HepG2 (cell line): Measurements from ENCODE around the gene DNAJC24. TPM values are rescaled to one million over a fixed set of nuclear protein-coding genes. Genes with fewer than 3 reads are reported as not detected.

Source experiments
- CREB1 ChIP-seq, 2 experiments: fragments of 450-650 bp in 1 of 2; IDR thresholded peaks; 2 replicates each; pipeline ENCODE4 v1.6.1; 2016 to 2017; ENCODE audit warnings: control low read depth in 1 of 2, mild to moderate bottlenecking in 1 of 2, missing compliant biosample characterization in 1 of 2, missing genetic modification characterization in 1 of 2
- DPF2 ChIP-seq: sonication (generic); formaldehyde crosslinking; IDR thresholded peaks from 2 replicates; pipeline ENCODE4 v1.4.0; 2020; ENCODE audit warnings: mild to moderate bottlenecking, low read depth, missing genetic modification reagents, borderline replicate concordance
- EEA1 ChIP-seq: sonication (generic); formaldehyde crosslinking; IDR thresholded peaks from 2 replicates; pipeline ENCODE4 v1.5.1; 2020; ENCODE audit warnings: mild to moderate bottlenecking, missing genetic modification reagents, borderline replicate concordance
- ELF1 ChIP-seq: sonication (generic); formaldehyde crosslinking; IDR thresholded peaks from 2 replicates; pipeline ENCODE4 v1.4.0; 2020; ENCODE audit warnings: missing genetic modification reagents
- HNF4A ChIP-seq: sonication (generic); formaldehyde crosslinking; IDR thresholded peaks from 2 replicates; pipeline ENCODE4 v1.4.0; 2020; ENCODE audit warnings: missing genetic modification reagents
- PHB2 ChIP-seq: fragments of 450-650 bp; IDR thresholded peaks from 2 replicates; pipeline ENCODE4 v1.6.1; 2018; ENCODE audit not compliant: partially characterized antibody
- REL ChIP-seq: sonication (generic); formaldehyde crosslinking; conservative IDR thresholded peaks from 2 replicates; pipeline ENCODE4 v1.8.0; 2022; ENCODE audit warnings: mild to moderate bottlenecking, missing genetic modification reagents, moderate library complexity
- RXRB ChIP-seq: IDR thresholded peaks from 2 replicates; pipeline ENCODE4 v1.6.1; 2016; ENCODE audit warnings: borderline replicate concordance, missing genetic modification reagents, missing compliant biosample characterization
- SNAPC2 ChIP-seq: sonication (generic); formaldehyde crosslinking; IDR thresholded peaks from 2 replicates; pipeline ENCODE4 v1.8.1; 2022; ENCODE audit warnings: mild to moderate bottlenecking, missing genetic modification reagents
- THAP11 ChIP-seq: IDR thresholded peaks from 2 replicates; pipeline ENCODE4 v1.6.1; 2016; ENCODE audit warnings: missing biosample characterization, missing genetic modification reagents
- TSC22D2 ChIP-seq: sonication (generic); formaldehyde crosslinking; IDR thresholded peaks from 2 replicates; pipeline ENCODE4 v1.5.1; 2020; ENCODE audit warnings: missing genetic modification reagents, mild to moderate bottlenecking, borderline replicate concordance
- ZBTB21 ChIP-seq: sonication (generic); formaldehyde crosslinking; IDR thresholded peaks from 2 replicates; pipeline ENCODE4 v1.4.0; 2020; ENCODE audit warnings: missing genetic modification reagents
- ZFY ChIP-seq: sonication (generic); formaldehyde crosslinking; IDR thresholded peaks from 2 replicates; pipeline ENCODE4 v1.4.0; 2020; ENCODE audit warnings: missing genetic modification reagents
- ZNF253 ChIP-seq: sonication (generic); formaldehyde crosslinking; IDR thresholded peaks from 2 replicates; pipeline ENCODE4 v1.8.0; 2022; ENCODE audit warnings: mild to moderate bottlenecking, missing genetic modification reagents, borderline replicate concordance
- ZNF30 ChIP-seq: sonication (generic); formaldehyde crosslinking; IDR thresholded peaks from 2 replicates; pipeline ENCODE4 v1.5.0; 2020; ENCODE audit warnings: mild to moderate bottlenecking, missing genetic modification reagents
- ZNF362 ChIP-seq: sonication (generic); formaldehyde crosslinking; IDR thresholded peaks from 2 replicates; pipeline ENCODE4 v1.4.0; 2020; ENCODE audit warnings: missing genetic modification reagents, mild to moderate bottlenecking, borderline replicate concordance
- ZNF879 ChIP-seq: sonication (generic); formaldehyde crosslinking; IDR thresholded peaks from 2 replicates; pipeline ENCODE4 v1.8.1; 2023; ENCODE audit warnings: missing genetic modification reagents
- ZNF891 ChIP-seq: sonication (generic); formaldehyde crosslinking; IDR thresholded peaks from 2 replicates; pipeline ENCODE4 v1.5.0; 2020; ENCODE audit warnings: mild to moderate bottlenecking, missing genetic modification reagents
- polyA plus RNA-seq, 8 experiments: library from polyadenylated mRNA; depleted of rRNA in 3 of 8; stranded (reverse) in 7 of 8; unstranded in 1 of 8; fragments of >200 nt; fragmentation: Illumina TruSeq in 4 of 8; extraction: Trizol in 4 of 8; gene quantifications; 2 replicates each; pipeline versions ENCODE4 v1.2.1 to v1.2.3, GENCODE V29; 2011 to 2016; ENCODE audit warnings: low read depth in 4 of 8, missing spikeins in 1 of 8, mixed read lengths in 1 of 8; ENCODE audit not compliant: insufficient read depth in 1 of 8
- total RNA-seq, 5 experiments: library from RNA; depleted of rRNA; stranded (reverse); fragments of >200 nt; fragmentation: Illumina TruSeq; extraction: Trizol; gene quantifications; 2 replicates each; pipeline ENCODE4 v1.2.3, GENCODE V29; 2016; ENCODE audit warnings: low read depth in 1 of 5
- TF ChIP-seq, protein P1 (sequence below): sonication (generic); formaldehyde crosslinking; IDR thresholded peaks from 2 replicates; pipeline ENCODE4 v1.4.0; 2020; ENCODE audit warnings: missing genetic modification reagents
- TF ChIP-seq, protein P2 (sequence below): sonication (generic); formaldehyde crosslinking; conservative IDR thresholded peaks from 2 replicates; pipeline ENCODE4 v1.8.0; 2022; ENCODE audit warnings: mild to moderate bottlenecking, moderate library complexity, missing genetic modification reagents
- TF ChIP-seq, protein P3 (sequence below): sonication (generic); formaldehyde crosslinking; IDR thresholded peaks from 2 replicates; pipeline ENCODE4 v1.4.0; 2020; ENCODE audit warnings: missing genetic modification reagents
- TF ChIP-seq, protein P4 (sequence below): sonication (generic); formaldehyde crosslinking; IDR thresholded peaks from 2 replicates; pipeline ENCODE4 v1.4.0; 2020; ENCODE audit warnings: mild to moderate bottlenecking, missing genetic modification reagents

DNAJC24 gene
- total and polyA plus RNA-seq, 2 of the 13 experiments (the other 11 are each of a cell fraction or from before 2014, with no cell fraction given): 10.5 to 13.7 TPM

GRCh38 chr11:31369348-31370329 is at the start of gene DNAJC24, which contains the start of gene DCDC1 (continued):
- TF ChIP-seq DPF2 (no peak), ZNF30 (CRISPR knock-in tag) (no peak), ZBTB21 (CRISPR knock-in tag) (no peak), TSC22D2 (CRISPR knock-in tag) (no peak), THAP11 (CRISPR knock-in tag) (peak; percentile 95), ZNF891 (peak; percentile 83), REL (CRISPR knock-in tag) (no peak), PHB2 (no peak), EEA1 (no peak), ZNF253 (CRISPR knock-in tag) (no peak; the same call in 1 of the 2 replicates), ELF1 (CRISPR knock-in tag) (peak; percentile 63), SNAPC2 (CRISPR knock-in tag) (no peak), HNF4A (CRISPR knock-in tag) (peak; percentile 27; the same call in 1 of the 2 replicates), ZNF879 (CRISPR knock-in tag) (no peak), CREB1 (IDR thresholded peaks at IDR 0.05) (peak; percentile 74), CREB1 (CRISPR knock-in tag; IDR thresholded peaks at IDR 0.05) (peak; percentile 87), ZNF362 (CRISPR knock-in tag) (0 out of 2 replicates have a peak, but pooled peaks have one; percentile 15), ZFY (CRISPR knock-in tag) (peak; percentile 73), RXRB (CRISPR knock-in tag) (peak; percentile 61; the same call in 1 of the 2 replicates)
- TF ChIP-seq, protein P1, sequence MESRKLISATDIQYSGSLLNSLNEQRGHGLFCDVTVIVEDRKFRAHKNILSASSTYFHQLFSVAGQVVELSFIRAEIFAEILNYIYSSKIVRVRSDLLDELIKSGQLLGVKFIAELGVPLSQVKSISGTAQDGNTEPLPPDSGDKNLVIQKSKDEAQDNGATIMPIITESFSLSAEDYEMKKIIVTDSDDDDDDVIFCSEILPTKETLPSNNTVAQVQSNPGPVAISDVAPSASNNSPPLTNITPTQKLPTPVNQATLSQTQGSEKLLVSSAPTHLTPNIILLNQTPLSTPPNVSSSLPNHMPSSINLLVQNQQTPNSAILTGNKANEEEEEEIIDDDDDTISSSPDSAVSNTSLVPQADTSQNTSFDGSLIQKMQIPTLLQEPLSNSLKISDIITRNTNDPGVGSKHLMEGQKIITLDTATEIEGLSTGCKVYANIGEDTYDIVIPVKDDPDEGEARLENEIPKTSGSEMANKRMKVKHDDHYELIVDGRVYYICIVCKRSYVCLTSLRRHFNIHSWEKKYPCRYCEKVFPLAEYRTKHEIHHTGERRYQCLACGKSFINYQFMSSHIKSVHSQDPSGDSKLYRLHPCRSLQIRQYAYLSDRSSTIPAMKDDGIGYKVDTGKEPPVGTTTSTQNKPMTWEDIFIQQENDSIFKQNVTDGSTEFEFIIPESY (CRISPR knock-in tag): no peak
- TF ChIP-seq, protein P2, sequence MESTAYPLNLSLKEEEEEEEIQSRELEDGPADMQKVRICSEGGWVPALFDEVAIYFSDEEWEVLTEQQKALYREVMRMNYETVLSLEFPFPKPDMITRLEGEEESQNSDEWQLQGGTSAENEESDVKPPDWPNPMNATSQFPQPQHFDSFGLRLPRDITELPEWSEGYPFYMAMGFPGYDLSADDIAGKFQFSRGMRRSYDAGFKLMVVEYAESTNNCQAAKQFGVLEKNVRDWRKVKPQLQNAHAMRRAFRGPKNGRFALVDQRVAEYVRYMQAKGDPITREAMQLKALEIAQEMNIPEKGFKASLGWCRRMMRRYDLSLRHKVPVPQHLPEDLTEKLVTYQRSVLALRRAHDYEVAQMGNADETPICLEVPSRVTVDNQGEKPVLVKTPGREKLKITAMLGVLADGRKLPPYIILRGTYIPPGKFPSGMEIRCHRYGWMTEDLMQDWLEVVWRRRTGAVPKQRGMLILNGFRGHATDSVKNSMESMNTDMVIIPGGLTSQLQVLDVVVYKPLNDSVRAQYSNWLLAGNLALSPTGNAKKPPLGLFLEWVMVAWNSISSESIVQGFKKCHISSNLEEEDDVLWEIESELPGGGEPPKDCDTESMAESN (CRISPR knock-in tag): peak; percentile 80
- TF ChIP-seq, protein P3, sequence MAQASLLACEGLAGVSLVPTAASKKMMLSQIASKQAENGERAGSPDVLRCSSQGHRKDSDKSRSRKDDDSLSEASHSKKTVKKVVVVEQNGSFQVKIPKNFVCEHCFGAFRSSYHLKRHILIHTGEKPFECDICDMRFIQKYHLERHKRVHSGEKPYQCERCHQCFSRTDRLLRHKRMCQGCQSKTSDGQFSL: no peak
- TF ChIP-seq, protein P4, sequence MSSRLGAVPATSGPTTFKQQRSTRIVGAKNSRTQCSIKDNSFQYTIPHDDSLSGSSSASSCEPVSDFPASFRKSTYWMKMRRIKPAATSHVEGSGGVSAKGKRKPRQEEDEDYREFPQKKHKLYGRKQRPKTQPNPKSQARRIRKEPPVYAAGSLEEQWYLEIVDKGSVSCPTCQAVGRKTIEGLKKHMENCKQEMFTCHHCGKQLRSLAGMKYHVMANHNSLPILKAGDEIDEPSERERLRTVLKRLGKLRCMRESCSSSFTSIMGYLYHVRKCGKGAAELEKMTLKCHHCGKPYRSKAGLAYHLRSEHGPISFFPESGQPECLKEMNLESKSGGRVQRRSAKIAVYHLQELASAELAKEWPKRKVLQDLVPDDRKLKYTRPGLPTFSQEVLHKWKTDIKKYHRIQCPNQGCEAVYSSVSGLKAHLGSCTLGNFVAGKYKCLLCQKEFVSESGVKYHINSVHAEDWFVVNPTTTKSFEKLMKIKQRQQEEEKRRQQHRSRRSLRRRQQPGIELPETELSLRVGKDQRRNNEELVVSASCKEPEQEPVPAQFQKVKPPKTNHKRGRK (CRISPR knock-in tag): no peak
